Breast epithelium (tissue), 3 donors: Measurements from ENCODE around the gene CD58.

Source experiments
- POLR2A ChIP-seq: fragments of 450-650 bp; IDR thresholded peaks from one replicate; pipeline ENCODE4 v1.6.1; 2016; ENCODE audit warnings: antibody characterized with exemption, mild to moderate bottlenecking, moderate library complexity
- TF ChIP-seq, protein P1 (sequence below), 3 donors: fragments of 450-650 bp; IDR thresholded peaks; one replicate each; pipeline ENCODE4 v1.5.1; 2016 to 2017; ENCODE audit warnings: antibody characterized with exemption in 3 of 3, mild to moderate bottlenecking in 3 of 3, moderate library complexity in 3 of 3

DNA sequence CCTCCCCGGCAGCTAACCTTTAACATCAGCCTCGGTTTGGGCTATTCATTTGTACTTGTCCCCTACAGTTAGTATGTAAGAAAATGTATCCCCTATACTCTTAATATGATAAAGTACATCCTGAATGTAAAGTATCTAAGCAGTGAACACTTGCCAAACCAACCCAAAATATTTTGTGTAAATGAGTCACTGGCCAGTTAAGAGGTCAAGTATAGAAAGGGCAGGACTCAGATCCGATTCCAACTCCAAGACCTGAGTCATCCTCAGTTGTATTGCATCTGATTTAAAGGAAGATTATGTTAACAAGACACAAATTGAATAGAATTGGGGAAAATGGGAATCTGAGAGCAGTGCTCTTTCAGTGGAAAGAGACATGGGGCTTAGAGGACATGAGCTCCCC, 84.4 kb downstream of the CD58 start:
- TF ChIP-seq, protein P1, sequence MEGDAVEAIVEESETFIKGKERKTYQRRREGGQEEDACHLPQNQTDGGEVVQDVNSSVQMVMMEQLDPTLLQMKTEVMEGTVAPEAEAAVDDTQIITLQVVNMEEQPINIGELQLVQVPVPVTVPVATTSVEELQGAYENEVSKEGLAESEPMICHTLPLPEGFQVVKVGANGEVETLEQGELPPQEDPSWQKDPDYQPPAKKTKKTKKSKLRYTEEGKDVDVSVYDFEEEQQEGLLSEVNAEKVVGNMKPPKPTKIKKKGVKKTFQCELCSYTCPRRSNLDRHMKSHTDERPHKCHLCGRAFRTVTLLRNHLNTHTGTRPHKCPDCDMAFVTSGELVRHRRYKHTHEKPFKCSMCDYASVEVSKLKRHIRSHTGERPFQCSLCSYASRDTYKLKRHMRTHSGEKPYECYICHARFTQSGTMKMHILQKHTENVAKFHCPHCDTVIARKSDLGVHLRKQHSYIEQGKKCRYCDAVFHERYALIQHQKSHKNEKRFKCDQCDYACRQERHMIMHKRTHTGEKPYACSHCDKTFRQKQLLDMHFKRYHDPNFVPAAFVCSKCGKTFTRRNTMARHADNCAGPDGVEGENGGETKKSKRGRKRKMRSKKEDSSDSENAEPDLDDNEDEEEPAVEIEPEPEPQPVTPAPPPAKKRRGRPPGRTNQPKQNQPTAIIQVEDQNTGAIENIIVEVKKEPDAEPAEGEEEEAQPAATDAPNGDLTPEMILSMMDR (IDR thresholded peaks at IDR 0.05) = no peak
- no peak for TF ChIP-seq POLR2A
